HEK293T (cell line): ENCODE results near the gene LYPD5.

Source experiments
- BHLHE40 ChIP-seq: fragments of 450-650 bp; IDR thresholded peaks from 2 replicates; pipeline ENCODE4 v1.6.1; 2016; ENCODE audit warnings: mild to moderate bottlenecking, moderate library complexity, borderline replicate concordance
- FOXA1 ChIP-seq: fragments of 450-650 bp; IDR thresholded peaks from 2 replicates; pipeline ENCODE4 v1.6.1; 2016; ENCODE audit warnings: mild to moderate bottlenecking
- FOXK2 ChIP-seq: fragments of 450-650 bp; IDR thresholded peaks from 2 replicates; pipeline ENCODE4 v1.6.1; 2016; ENCODE audit warnings: mild to moderate bottlenecking
- FOXM1 ChIP-seq: fragments of 450-650 bp; IDR thresholded peaks from 2 replicates; pipeline ENCODE4 v1.6.1; 2017; ENCODE audit warnings: mild to moderate bottlenecking, borderline replicate concordance
- HDGF ChIP-seq: fragments of 450-650 bp; IDR thresholded peaks from 2 replicates; pipeline ENCODE4 v1.6.1; 2017; ENCODE audit warnings: antibody characterized with exemption, borderline replicate concordance
- L3MBTL2 ChIP-seq: fragments of 450-650 bp; conservative IDR thresholded peaks from 2 replicates; pipeline ENCODE4 v1.6.1; 2016; ENCODE audit warnings: mild to moderate bottlenecking
- SP1 ChIP-seq: fragments of 450-650 bp; IDR thresholded peaks from 2 replicates; pipeline ENCODE4 v1.6.1; 2017
- SUZ12 ChIP-seq: fragments of 450-650 bp; IDR thresholded peaks from 2 replicates; pipeline ENCODE4 v1.6.1; 2016; ENCODE audit warnings: mild to moderate bottlenecking
- TF ChIP-seq, protein P1 (sequence below): fragments of 450-650 bp; IDR thresholded peaks from 2 replicates; pipeline ENCODE4 v1.6.1; 2016

DNA sequence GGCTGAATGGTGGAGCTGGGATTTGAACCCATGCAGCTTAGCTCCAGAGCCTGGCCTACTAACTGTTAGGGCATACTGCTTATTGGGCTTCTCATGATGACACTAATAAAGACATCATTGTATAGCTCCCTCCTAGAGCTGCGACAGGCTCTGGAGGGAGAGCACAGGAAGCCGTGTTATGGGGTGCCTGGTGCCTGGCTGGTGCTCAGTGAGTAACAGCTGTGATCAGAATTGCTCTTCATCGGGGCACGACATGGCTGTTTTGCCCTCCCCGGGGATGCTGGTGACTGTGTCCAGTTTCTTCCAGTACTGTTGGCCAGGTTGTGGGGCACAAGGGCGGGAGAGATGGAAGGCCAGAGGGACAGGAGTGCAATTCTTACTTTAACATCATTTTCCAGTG, 5.1 kb downstream of the LYPD5 start:
- no peak for TF ChIP-seq SUZ12
- no peak for TF ChIP-seq SP1
- no peak for TF ChIP-seq FOXM1
- TF ChIP-seq FOXK2, result no peak
- TF ChIP-seq, protein P1, sequence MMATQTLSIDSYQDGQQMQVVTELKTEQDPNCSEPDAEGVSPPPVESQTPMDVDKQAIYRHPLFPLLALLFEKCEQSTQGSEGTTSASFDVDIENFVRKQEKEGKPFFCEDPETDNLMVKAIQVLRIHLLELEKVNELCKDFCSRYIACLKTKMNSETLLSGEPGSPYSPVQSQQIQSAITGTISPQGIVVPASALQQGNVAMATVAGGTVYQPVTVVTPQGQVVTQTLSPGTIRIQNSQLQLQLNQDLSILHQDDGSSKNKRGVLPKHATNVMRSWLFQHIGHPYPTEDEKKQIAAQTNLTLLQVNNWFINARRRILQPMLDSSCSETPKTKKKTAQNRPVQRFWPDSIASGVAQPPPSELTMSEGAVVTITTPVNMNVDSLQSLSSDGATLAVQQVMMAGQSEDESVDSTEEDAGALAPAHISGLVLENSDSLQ, result no peak
- TF ChIP-seq HDGF, result no peak
- no peak for TF ChIP-seq BHLHE40
- no peak for TF ChIP-seq FOXA1
- TF ChIP-seq L3MBTL2, result no peak
